ENCODE results near the gene UNC13D.

Gene UNC13D

DNA sequence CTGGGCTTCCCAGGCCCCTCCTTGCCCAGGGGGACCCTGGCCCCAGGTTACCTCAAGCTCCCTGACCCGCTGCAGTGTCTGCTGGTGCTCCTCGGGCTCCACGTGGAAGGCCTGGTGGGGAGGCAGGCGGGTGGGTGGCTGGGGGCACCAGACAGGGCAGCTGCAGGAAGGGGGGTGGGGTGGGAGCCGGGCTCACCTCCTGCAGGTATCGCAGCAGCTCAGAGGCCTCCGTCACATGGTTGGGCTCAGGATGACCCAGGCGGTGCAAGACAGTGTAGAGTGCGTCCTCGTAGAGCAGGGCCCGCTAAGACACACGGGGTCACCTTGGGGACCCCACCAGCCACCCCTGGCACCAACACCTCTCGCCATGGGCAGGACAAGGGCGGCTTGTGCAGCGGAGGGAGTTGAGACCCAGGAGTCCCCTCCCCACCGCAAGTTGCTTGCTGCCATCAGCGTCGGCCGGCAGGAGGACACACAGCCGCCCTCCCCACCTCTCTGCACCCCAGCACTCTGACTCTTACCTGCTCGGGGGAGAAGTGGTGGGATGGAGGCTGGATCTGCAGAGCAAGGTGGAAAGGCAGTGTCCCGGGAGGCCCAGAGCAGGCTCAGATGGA lies 1.1 kb downstream of the UNC13D start:
- TF ChIP-seq POLR2AphosphoS5 (IDR thresholded peaks at IDR 0.05; ENCODE audit: low read depth, low read length) (no peak), FOXP2 (optimal IDR thresholded peaks at IDR 0.05; ENCODE audit: borderline replicate concordance, extremely low read depth, extremely low read length, insufficient read depth) (no peak), TAF1 (IDR thresholded peaks at IDR 0.05; ENCODE audit: borderline replicate concordance, insufficient read depth, low read length) (no peak), SIN3A (IDR thresholded peaks at IDR 0.05; ENCODE audit: borderline replicate concordance, insufficient read depth, low read length) (no peak)
- TF ChIP-seq, protein P1, sequence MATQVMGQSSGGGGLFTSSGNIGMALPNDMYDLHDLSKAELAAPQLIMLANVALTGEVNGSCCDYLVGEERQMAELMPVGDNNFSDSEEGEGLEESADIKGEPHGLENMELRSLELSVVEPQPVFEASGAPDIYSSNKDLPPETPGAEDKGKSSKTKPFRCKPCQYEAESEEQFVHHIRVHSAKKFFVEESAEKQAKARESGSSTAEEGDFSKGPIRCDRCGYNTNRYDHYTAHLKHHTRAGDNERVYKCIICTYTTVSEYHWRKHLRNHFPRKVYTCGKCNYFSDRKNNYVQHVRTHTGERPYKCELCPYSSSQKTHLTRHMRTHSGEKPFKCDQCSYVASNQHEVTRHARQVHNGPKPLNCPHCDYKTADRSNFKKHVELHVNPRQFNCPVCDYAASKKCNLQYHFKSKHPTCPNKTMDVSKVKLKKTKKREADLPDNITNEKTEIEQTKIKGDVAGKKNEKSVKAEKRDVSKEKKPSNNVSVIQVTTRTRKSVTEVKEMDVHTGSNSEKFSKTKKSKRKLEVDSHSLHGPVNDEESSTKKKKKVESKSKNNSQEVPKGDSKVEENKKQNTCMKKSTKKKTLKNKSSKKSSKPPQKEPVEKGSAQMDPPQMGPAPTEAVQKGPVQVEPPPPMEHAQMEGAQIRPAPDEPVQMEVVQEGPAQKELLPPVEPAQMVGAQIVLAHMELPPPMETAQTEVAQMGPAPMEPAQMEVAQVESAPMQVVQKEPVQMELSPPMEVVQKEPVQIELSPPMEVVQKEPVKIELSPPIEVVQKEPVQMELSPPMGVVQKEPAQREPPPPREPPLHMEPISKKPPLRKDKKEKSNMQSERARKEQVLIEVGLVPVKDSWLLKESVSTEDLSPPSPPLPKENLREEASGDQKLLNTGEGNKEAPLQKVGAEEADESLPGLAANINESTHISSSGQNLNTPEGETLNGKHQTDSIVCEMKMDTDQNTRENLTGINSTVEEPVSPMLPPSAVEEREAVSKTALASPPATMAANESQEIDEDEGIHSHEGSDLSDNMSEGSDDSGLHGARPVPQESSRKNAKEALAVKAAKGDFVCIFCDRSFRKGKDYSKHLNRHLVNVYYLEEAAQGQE (IDR thresholded peaks at IDR 0.05; ENCODE audit: insufficient read depth in 1 of 2, low read depth in 2 of 2, low read length in 2 of 2), result no peak

DNA sequence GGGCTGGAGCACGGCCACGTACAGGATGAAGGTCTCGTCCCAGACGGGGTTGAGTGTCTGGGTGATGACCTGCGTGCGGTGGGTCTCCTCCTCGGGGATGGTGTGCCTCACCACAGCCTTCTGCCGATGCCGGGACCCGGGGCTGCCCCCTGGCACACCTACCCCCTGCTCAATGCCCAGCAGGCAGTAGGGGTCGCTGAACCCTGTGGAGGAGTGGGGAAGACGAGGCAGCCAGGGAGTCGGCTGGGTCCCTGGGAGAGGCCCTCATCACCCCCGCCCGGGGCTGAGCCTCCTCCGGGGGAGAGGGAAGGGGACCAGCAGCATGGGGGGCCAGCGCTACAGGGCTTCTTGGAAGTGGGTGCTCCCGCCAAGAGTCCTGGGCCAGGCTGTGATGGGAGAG lies 1.8 kb downstream of the UNC13D start:
- TF ChIP-seq SIN3A (IDR thresholded peaks at IDR 0.05; ENCODE audit: borderline replicate concordance, insufficient read depth, low read length) (no peak), POLR2AphosphoS5 (IDR thresholded peaks at IDR 0.05; ENCODE audit: low read depth, low read length) (no peak), TAF1 (IDR thresholded peaks at IDR 0.05; ENCODE audit: borderline replicate concordance, insufficient read depth, low read length) (no peak), FOXP2 (optimal IDR thresholded peaks at IDR 0.05; ENCODE audit: borderline replicate concordance, extremely low read depth, extremely low read length, insufficient read depth) (no peak)
- TF ChIP-seq, protein P1 (IDR thresholded peaks at IDR 0.05; ENCODE audit: insufficient read depth in 1 of 2, low read depth in 2 of 2, low read length in 2 of 2), result no peak

DNA sequence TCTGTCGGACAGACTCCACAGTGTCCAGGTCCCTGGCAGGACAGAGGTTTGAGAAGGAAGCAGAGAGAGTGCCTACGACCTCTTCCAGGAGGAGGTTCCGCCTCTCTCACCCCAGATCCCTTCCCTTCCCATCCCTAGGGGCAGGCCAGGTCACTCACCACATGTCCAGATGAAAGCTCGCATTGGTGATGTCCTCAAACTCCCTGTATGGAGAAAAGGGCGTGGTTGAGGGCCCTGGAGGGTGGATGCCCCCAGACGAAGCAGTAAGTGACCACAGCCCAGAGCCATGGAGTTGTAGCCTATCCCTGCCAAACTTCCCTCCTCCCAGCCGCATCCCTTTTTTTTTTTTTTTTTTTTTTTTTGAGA lies 3.4 kb downstream of the UNC13D start:
- TF ChIP-seq SIN3A (IDR thresholded peaks at IDR 0.05; ENCODE audit: borderline replicate concordance, insufficient read depth, low read length) (no peak), FOXP2 (optimal IDR thresholded peaks at IDR 0.05; ENCODE audit: borderline replicate concordance, extremely low read depth, extremely low read length, insufficient read depth) (no peak), POLR2AphosphoS5 (IDR thresholded peaks at IDR 0.05; ENCODE audit: low read depth, low read length) (no peak), TAF1 (IDR thresholded peaks at IDR 0.05; ENCODE audit: borderline replicate concordance, insufficient read depth, low read length) (no peak)
- TF ChIP-seq, protein P1 (IDR thresholded peaks at IDR 0.05; ENCODE audit: insufficient read depth in 1 of 2, low read depth in 2 of 2, low read length in 2 of 2), result no peak

DNA sequence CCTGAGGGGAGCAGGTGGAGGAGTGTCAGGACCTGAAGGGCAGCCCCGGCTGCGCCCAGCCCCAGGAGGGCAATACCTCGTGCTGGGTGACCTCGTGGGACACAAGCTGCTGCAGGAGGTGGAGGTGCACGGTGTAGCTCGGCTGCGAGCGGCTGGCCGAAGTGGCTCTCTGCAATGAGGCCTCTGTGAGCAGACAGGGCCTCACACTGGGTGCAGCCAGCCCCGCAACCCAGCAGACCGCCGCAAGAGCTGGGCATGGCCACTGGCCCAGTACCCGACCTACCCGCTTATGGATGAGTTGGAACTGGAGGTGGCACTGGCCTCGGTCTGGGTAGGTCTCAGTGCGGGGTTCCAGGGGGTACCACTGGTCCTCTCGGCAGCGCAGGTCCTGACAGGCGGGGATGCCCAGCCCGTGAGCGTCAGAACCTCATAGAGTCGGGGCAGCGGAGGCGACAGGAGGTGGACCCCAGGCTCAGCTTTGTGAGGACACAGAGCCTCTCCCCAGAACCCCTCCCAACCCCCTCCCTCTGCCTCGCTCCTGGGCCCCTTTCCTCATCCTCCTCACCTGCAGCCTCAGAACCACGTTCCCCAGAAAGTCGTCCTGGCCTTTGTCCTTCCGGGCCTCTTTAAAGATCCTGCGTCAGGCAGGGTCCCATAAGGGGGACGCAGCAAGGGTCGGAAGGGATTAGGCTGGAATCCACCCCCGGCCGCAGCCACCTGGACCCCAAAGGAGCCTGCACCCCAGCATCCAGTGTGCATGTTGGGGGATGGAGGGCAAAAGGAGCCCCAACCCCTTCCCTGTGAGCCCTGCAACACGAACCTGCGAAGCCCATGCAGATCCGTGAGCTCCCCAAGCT lies 4.0 kb downstream of the UNC13D start:
- no peak for TF ChIP-seq SIN3A (IDR thresholded peaks at IDR 0.05; ENCODE audit: borderline replicate concordance, insufficient read depth, low read length)
- TF ChIP-seq, protein P1 (IDR thresholded peaks at IDR 0.05; ENCODE audit: insufficient read depth in 1 of 2, low read depth in 2 of 2, low read length in 2 of 2), result no peak
- no peak for TF ChIP-seq FOXP2 (optimal IDR thresholded peaks at IDR 0.05; ENCODE audit: borderline replicate concordance, extremely low read depth, extremely low read length, insufficient read depth)
- TF ChIP-seq TAF1 (IDR thresholded peaks at IDR 0.05; ENCODE audit: borderline replicate concordance, insufficient read depth, low read length), result no peak
- TF ChIP-seq POLR2AphosphoS5 (IDR thresholded peaks at IDR 0.05; ENCODE audit: low read depth, low read length), result no peak

Data from PFSK-1 (cell line).